K562 (cell line): ENCODE measurements around the gene TARBP1. TPM values are rescaled to one million over a fixed set of nuclear protein-coding genes. Genes with fewer than 3 reads are reported as not detected.
A peak's percentile ranks its signal among the peaks of the same experiment; 100 is the strongest.

ENCODE experiments used
- ATAC-seq: fragments of 200-7000 bp; cut with Tn5 transposase; 3 replicates; pipeline ENCODE4 v1.9.1; 2020; ENCODE audit warnings: moderate library complexity
- BruUV-seq: library from RNA; stranded (reverse); fragments of 400-500 nt; replicated peaks from 2 replicates; lab custom pipeline; 2021; lab: Mats Ljungman, UMichigan
- CTCF ChIA-PET: fragments of 300-600 bp; formaldehyde crosslinking; extraction: SDS; loops from one replicate; lab custom pipeline; 2021; ENCODE audit warnings: low intra/inter-chr PET ratio; lab: Yijun Ruan, JAX
- POLR2A ChIA-PET: fragments of 300-600, 350-650 bp; sonication (Branson Sonifier 250); formaldehyde crosslinking; extraction: SDS; loops from one replicate; lab custom pipeline; 2021; ENCODE audit warnings: antibody characterized with exemption, inconsistent platforms; lab: Yijun Ruan, JAX
- DNase-seq, 4 experiments: peaks; one replicate each; pipeline versions ENCODE4 v3.0.0 to v3.0.0-alpha.2; 2011 to 2018; ENCODE audit warnings: low spot score in 3 of 4, mixed read lengths in 3 of 4; ENCODE audit errors: extremely low read depth in 1 of 4
- FAIRE-seq: peaks from 2 replicates; lab custom pipeline; 2011; peaks lifted over from hg19 to GRCh38; lab: Jason Lieb, UNC
- H2AFZ ChIP-seq: 2 replicates; pipeline ENCODE4 v1.6.0; 2011; ENCODE audit warnings: low read depth, low read length, control low read depth, inconsistent platforms
- H3K27ac ChIP-seq: fragments of 200-600 bp; 3 replicates; pipeline ENCODE4 v1.8.0; 2011; ENCODE audit warnings: low read depth, mild to moderate bottlenecking, control low read depth, inconsistent platforms, low read length, moderate library complexity, mixed read lengths; ENCODE audit errors: extremely low read depth
- H3K27me3 ChIP-seq, 2 experiments: fragments of 300-600 bp in 1 of 2; 2 replicates in 1 of 2; 3 replicates in 1 of 2; pipeline versions ENCODE4 v1.6.0 to v1.8.0; 2011; ENCODE audit warnings: inconsistent platforms in 2 of 2, low read length in 2 of 2, mild to moderate bottlenecking in 1 of 2, mixed read lengths in 1 of 2, moderate library complexity in 1 of 2; ENCODE audit not compliant: control insufficient read depth in 2 of 2, insufficient read depth in 2 of 2
- H3K36me3 ChIP-seq: fragments of 300-600 bp; 3 replicates; pipeline ENCODE4 v1.8.0; 2011; ENCODE audit warnings: mild to moderate bottlenecking, low read length, inconsistent platforms; ENCODE audit not compliant: control insufficient read depth, insufficient read depth
- H3K4me1 ChIP-seq, 2 experiments: fragments of 200-600 bp in 1 of 2; replicated peaks in 1 of 2; 2 replicates in 1 of 2; 3 replicates in 1 of 2; pipeline versions ENCODE4 v1.5.1 to v1.8.0; 2011; ENCODE audit warnings: inconsistent platforms in 2 of 2, low read length in 2 of 2, mild to moderate bottlenecking in 1 of 2, mixed read lengths in 1 of 2, moderate library complexity in 1 of 2; ENCODE audit not compliant: control insufficient read depth in 2 of 2, insufficient read depth in 2 of 2
- H3K4me2 ChIP-seq: 2 replicates; pipeline ENCODE4 v1.6.1; 2011; ENCODE audit warnings: low read length, control low read depth, inconsistent platforms, mixed read lengths; ENCODE audit not compliant: insufficient read depth
- H3K4me3 ChIP-seq: fragments of 200-600 bp; sonication (generic), shearing (Covaris generic); 2 replicates; pipeline ENCODE4 v1.5.1; 2016; ENCODE audit warnings: control low read depth, inconsistent platforms
- H3K79me2 ChIP-seq: fragments of 200-600 bp; 3 replicates; pipeline ENCODE4 v1.8.0; 2011; ENCODE audit warnings: low read length, inconsistent platforms; ENCODE audit not compliant: control insufficient read depth, insufficient read depth
- H3K9ac ChIP-seq, 2 experiments: 2 replicates each; pipeline versions ENCODE4 v1.6.0 to v1.6.1; 2011; ENCODE audit warnings: low read depth in 2 of 2, low read length in 2 of 2, control low read depth in 1 of 2, inconsistent platforms in 1 of 2, mild to moderate bottlenecking in 1 of 2, mixed read lengths in 1 of 2; ENCODE audit not compliant: insufficient read depth in 1 of 2
- H3K9me1 ChIP-seq: one replicate; pipeline ENCODE4 v1.6.0; 2011; ENCODE audit warnings: inconsistent platforms, mild to moderate bottlenecking, low read length, moderate library complexity; ENCODE audit not compliant: control insufficient read depth, insufficient read depth
- H3K9me3 ChIP-seq: replicated peaks from 2 replicates; pipeline ENCODE4 v1.5.1; 2011; ENCODE audit warnings: low read depth, low read length, inconsistent platforms; ENCODE audit not compliant: control insufficient read depth, insufficient read depth
- H4K20me1 ChIP-seq: replicated peaks from 2 replicates; pipeline ENCODE4 v1.6.1; 2011; ENCODE audit warnings: low read length, inconsistent platforms, mixed read lengths; ENCODE audit not compliant: control insufficient read depth, insufficient read depth
- OTX1 ChIP-seq: fragments of 450-650 bp; formaldehyde crosslinking; IDR thresholded peaks from 2 replicates; pipeline ENCODE4 v1.4.0; 2022; ENCODE audit warnings: mild to moderate bottlenecking
- RAD21 ChIP-seq, 2 experiments: fragments of 250-450 bp in 1 of 2; fragments of 450-650 bp in 1 of 2; sonication (Bioruptor Pico) in 1 of 2; formaldehyde crosslinking in 1 of 2; IDR thresholded peaks in 1 of 2; conservative IDR thresholded peaks in 1 of 2; 2 replicates each; pipeline versions ENCODE4 v1.4.0 to v1.8.0; 2020 to 2022; ENCODE audit warnings: mild to moderate bottlenecking in 2 of 2, moderate library complexity in 1 of 2
- REST ChIP-seq, 2 experiments: fragments of 450-650 bp; formaldehyde crosslinking in 1 of 2; IDR thresholded peaks; 2 replicates each; pipeline versions ENCODE4 v1.4.0 to v1.6.1; 2014 to 2020; ENCODE audit warnings: mild to moderate bottlenecking in 2 of 2, borderline replicate concordance in 1 of 2, low read depth in 1 of 2
- ZNF197 ChIP-seq: fragments of 200-800 bp; sonication (Bioruptor generic); IDR thresholded peaks from 2 replicates; pipeline ENCODE4 v1.6.1; 2016; ENCODE audit warnings: low read depth, missing genetic modification characterization, missing compliant biosample characterization
- WGBS: fragments of 100-300 bp; shearing (Covaris generic); methylation state at CpG from one replicate; pipeline ENCODE4 v1.1.6; 2016; ENCODE audit warnings: low coverage, mixed read lengths; ENCODE audit not compliant: insufficient coverage; ENCODE audit errors: missing lambda C conversion rate; 5-methylcytosine and 5-hydroxymethylcytosine counted together
- in situ Hi-C: fragments of 300-500 bp; cut with MboI; formaldehyde crosslinking; loops from 4 replicates; pipeline ENCODE4 v1.15.0; 2018; ENCODE audit warnings: inconsistent platforms, mixed read lengths
- intact Hi-C: fragments of 100-400 bp; cut with micrococcal nuclease; formaldehyde crosslinking; loops from 2 replicates; pipeline ENCODE4 v1.14.2; 2022
- polyA plus RNA-seq, 8 experiments: library from polyadenylated mRNA; depleted of rRNA in 4 of 8; stranded (reverse) in 5 of 8; unstranded in 3 of 8; fragments of >200 nt; fragmentation: Nextera tagmentation in 2 of 8; fragmentation: Illumina TruSeq in 1 of 8; extraction: Ambion mirVana in 2 of 8; extraction: Trizol in 1 of 8; gene quantifications; 2 replicates each; pipeline versions ENCODE4 v1.2.1 to v1.2.3, GENCODE V29; 2011 to 2014; ENCODE audit warnings: inconsistent platforms in 1 of 8, missing spikeins in 1 of 8
- total RNA-seq, 7 experiments: library from RNA; depleted of rRNA in 6 of 7; stranded (reverse); fragments of >200 nt in 6 of 7; fragmentation: Illumina TruSeq in 2 of 7; extraction: Trizol in 2 of 7; gene quantifications; 2 replicates each; pipeline versions ENCODE4 v1.2.1 to v1.2.3, GENCODE V29; 2011 to 2021; ENCODE audit warnings: low replicate concordance in 1 of 7
- TF ChIP-seq, protein P1 (sequence below), 3 experiments: IDR thresholded peaks in 2 of 3; conservative IDR thresholded peaks in 1 of 3; 2 replicates each; pipeline ENCODE4 v1.5.1; 2011 to 2012; ENCODE audit warnings: low read length in 3 of 3, mild to moderate bottlenecking in 3 of 3, control low read depth in 2 of 3, improper control_type of control experiment in 1 of 3, inconsistent platforms in 1 of 3, low read depth in 1 of 3, mixed read lengths in 1 of 3, moderate library complexity in 1 of 3; ENCODE audit not compliant: insufficient read depth in 2 of 3

The TARBP1 gene
- total and polyA plus RNA-seq, 9 of the 15 experiments (the other 6 are each of a cell fraction or from before 2014, with no cell fraction given), result 8.8 to 48.0 (median 22.9) TPM

- Histone ChIP-seq H3K36me3 (peaks cover 11% of the 10 kb centered on the region; the same call in 1 of the 3 replicates), H3K79me2 (no peaks in the 10 kb centered on the region), H2AFZ (no peak overlapping the region), H3K27me3 (no peaks in the 10 kb centered on the region), H3K9ac (no peak overlapping the region), H3K27ac (no peak overlapping the region), H3K9me1 (no peaks in the 10 kb centered on the region), H3K4me3 (no peak overlapping the region), H4K20me1 (no peaks in the 10 kb centered on the region), H3K4me2 (no peak overlapping the region), H3K9me3 (no peaks in the 10 kb centered on the region), H3K4me1 (peaks cover 0 to 5% of the 10 kb centered on the region in 2 experiments; a peak in 1 of 5 replicates)
- peak; percentile 57 for FAIRE-seq
- CTCF ChIA-PET, result interaction anchor here (1.0 to 2.1 kb wide), 2 partner anchors 86 to 255 kb away, joined by 3 to 14 read pairs; no protein-coding TSS in a partner anchor
- intact Hi-C loops, result loop anchor here (5.0 kb wide), 1 partner anchor 82 kb away; no protein-coding TSS in a partner anchor
- in situ Hi-C loops, result no loop called here
- no peak for ATAC-seq
- TF ChIP-seq OTX1 (CRISPR knock-in tag), result no peak
- TF ChIP-seq ZNF197 (CRISPR knock-in tag), result no peak
- TF ChIP-seq REST (IDR thresholded peaks at IDR 0.05; ENCODE audit: borderline replicate concordance), result peak; percentile 34; the same call in 1 of the 2 replicates
- no peak for TF ChIP-seq REST (CRISPR knock-in tag; IDR thresholded peaks at IDR 0.05; ENCODE audit: low read depth)
- TF ChIP-seq RAD21 (CRISPR knock-in tag; conservative IDR thresholded peaks at IDR 0.05 in 1 of 2, IDR thresholded peaks at IDR 0.05 in 1 of 2), result peak; percentile 49 to 57
- TF ChIP-seq, protein P1, sequence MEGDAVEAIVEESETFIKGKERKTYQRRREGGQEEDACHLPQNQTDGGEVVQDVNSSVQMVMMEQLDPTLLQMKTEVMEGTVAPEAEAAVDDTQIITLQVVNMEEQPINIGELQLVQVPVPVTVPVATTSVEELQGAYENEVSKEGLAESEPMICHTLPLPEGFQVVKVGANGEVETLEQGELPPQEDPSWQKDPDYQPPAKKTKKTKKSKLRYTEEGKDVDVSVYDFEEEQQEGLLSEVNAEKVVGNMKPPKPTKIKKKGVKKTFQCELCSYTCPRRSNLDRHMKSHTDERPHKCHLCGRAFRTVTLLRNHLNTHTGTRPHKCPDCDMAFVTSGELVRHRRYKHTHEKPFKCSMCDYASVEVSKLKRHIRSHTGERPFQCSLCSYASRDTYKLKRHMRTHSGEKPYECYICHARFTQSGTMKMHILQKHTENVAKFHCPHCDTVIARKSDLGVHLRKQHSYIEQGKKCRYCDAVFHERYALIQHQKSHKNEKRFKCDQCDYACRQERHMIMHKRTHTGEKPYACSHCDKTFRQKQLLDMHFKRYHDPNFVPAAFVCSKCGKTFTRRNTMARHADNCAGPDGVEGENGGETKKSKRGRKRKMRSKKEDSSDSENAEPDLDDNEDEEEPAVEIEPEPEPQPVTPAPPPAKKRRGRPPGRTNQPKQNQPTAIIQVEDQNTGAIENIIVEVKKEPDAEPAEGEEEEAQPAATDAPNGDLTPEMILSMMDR (IDR thresholded peaks at IDR 0.05 in 2 of 3, conservative IDR thresholded peaks at IDR 0.05 in 1 of 3; ENCODE audit: insufficient read depth in 2 of 3, low read depth in 1 of 3, low read length in 3 of 3), result peak in 1 of 3 experiments; percentile 42; a peak in 2 of 6 replicates
- BruUV-seq, result no TSS peak
- WGBS, result 62% methylated on average over 5 of the region's 5 CpGs
- POLR2A ChIA-PET, result interaction anchor here (1.0 kb wide), 1 partner anchor 26 kb away, joined by 3 read pairs; no protein-coding TSS in a partner anchor
- DNase-seq, result no peak
Measured at GRCh38 chr1:234409328-234409727, 69.7 kb downstream of the TARBP1 start.
